Cardiac muscle cell (in vitro differentiated cells and primary cell): ENCODE data around the gene NCK1. TPM values are rescaled to one million over a fixed set of nuclear protein-coding genes. Genes with fewer than 3 reads are reported as not detected.
"Not testable (repeated sequence)": the region's sequence is repeated elsewhere in the genome, so short reads cannot be mapped to it uniquely, and the experiment has no call there.

Experiments
- DNase-seq, 2 donors: peaks; one replicate each; pipeline versions ENCODE4 v3.0.0 to v3.0.0-alpha.2; 2010 to 2017; ENCODE audit warnings: low read depth in 1 of 2, low spot score in 1 of 2
- H3K27ac ChIP-seq: fragments of 200-600 bp; sonication (generic); 2 replicates; pipeline ENCODE4 v1.5.1; 2016
- H3K27me3 ChIP-seq: fragments of 200-600 bp; sonication (generic); 2 replicates; pipeline ENCODE4 v1.6.0; 2016; ENCODE audit warnings: control low read depth
- H3K36me3 ChIP-seq: fragments of 200-600 bp; sonication (generic); 2 replicates; pipeline ENCODE4 v1.5.1; 2016; ENCODE audit warnings: control low read depth
- H3K4me1 ChIP-seq: fragments of 200-600 bp; sonication (generic); 2 replicates; pipeline ENCODE4 v1.8.1; 2017; ENCODE audit warnings: low read depth, mild to moderate bottlenecking, mixed run types
- H3K4me3 ChIP-seq: fragments of 200-600 bp; sonication (generic); 2 replicates; pipeline ENCODE4 v1.5.1; 2016; ENCODE audit warnings: mild to moderate bottlenecking
- H3K9me3 ChIP-seq: fragments of 200-600 bp; sonication (generic); 2 replicates; pipeline ENCODE4 v1.5.1; 2017; ENCODE audit warnings: low read depth, mild to moderate bottlenecking, control low read depth
- polyA plus RNA-seq: library from polyadenylated mRNA; unstranded; fragments of >200 nt; fragmentation: Nextera tagmentation; extraction: Ambion mirVana; gene quantifications from 2 replicates; pipeline ENCODE4 v1.2.1, GENCODE V29; 2016
- total RNA-seq: library from RNA; depleted of rRNA; stranded (reverse); fragments of >200 nt; gene quantifications from 2 replicates; pipeline ENCODE4 v1.2.3, GENCODE V29; 2016
- TF ChIP-seq, protein P1 (sequence below): IDR thresholded peaks from 2 replicates; pipeline ENCODE4 v1.5.1; 2012; ENCODE audit warnings: low read depth, mild to moderate bottlenecking, low read length

The NCK1 gene
- total and polyA plus RNA-seq, 2 experiments from 2014 or later: 24.6 to 30.3 TPM

DNA sequence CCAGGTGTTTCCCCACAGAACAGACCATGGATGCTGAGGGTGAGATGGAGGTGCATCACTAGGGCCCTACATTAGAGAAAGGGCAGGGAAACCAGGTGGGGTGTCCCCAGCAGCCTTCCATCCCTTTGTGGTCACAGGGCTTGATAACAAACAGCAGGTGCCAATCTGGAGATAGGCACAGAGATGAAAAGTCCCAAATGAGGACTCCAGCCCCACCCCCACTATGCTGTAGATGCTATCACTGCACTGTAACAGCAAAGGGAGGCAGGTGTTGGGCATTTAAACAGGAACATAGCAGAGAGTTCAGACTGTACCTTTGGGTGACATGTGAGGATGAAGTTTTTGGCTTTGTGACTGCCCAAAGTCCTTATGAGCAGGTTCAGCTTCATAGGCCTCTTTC, 117.2 kb downstream of the NCK1 start:
- Histone ChIP-seq H3K27ac (no peak overlapping the region), H3K9me3 (no peaks in the 10 kb centered on the region), H3K4me3 (no peak overlapping the region), H3K36me3 (no peaks in the 10 kb centered on the region), H3K4me1 (no peaks in the 10 kb centered on the region), H3K27me3 (no peaks in the 10 kb centered on the region)
- TF ChIP-seq, protein P1, sequence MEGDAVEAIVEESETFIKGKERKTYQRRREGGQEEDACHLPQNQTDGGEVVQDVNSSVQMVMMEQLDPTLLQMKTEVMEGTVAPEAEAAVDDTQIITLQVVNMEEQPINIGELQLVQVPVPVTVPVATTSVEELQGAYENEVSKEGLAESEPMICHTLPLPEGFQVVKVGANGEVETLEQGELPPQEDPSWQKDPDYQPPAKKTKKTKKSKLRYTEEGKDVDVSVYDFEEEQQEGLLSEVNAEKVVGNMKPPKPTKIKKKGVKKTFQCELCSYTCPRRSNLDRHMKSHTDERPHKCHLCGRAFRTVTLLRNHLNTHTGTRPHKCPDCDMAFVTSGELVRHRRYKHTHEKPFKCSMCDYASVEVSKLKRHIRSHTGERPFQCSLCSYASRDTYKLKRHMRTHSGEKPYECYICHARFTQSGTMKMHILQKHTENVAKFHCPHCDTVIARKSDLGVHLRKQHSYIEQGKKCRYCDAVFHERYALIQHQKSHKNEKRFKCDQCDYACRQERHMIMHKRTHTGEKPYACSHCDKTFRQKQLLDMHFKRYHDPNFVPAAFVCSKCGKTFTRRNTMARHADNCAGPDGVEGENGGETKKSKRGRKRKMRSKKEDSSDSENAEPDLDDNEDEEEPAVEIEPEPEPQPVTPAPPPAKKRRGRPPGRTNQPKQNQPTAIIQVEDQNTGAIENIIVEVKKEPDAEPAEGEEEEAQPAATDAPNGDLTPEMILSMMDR: no peak
- DNase-seq: no peak

GRCh38 chr3:136979684-136980083, 117.7 kb downstream of the NCK1 start:
- Histone ChIP-seq H3K36me3 (no peaks in the 10 kb centered on the region), H3K4me3 (no peak overlapping the region), H3K9me3 (no peaks in the 10 kb centered on the region), H3K27me3 (no peaks in the 10 kb centered on the region), H3K27ac (no peak overlapping the region), H3K4me1 (no peaks in the 10 kb centered on the region)
- DNase-seq: no peak
- TF ChIP-seq, protein P1: no peak

DNA sequence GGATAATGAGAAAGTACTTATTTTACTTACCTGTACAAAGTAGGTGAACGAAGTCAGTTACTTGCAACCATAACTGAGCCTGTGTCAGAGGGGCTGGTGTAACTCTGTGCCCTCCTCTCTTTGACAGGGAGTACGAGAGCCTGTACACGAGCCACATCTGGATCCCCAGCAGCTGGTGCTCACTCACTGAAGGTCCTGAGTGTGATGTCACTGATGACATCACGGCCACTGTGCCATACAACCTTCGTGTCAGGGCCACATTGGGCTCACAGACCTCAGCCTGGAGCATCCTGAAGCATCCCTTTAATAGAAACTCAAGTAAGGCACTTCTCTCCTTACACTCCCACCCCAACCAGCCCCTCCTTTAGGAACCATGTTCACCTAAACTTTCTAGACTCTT, 120.0 kb downstream of the NCK1 start:
- no peak overlapping the region for H3K27ac ChIP-seq
- no peaks in the 10 kb centered on the region for H3K4me1 ChIP-seq
- no peaks in the 10 kb centered on the region for H3K36me3 ChIP-seq
- TF ChIP-seq, protein P1: no peak
- no peak for DNase-seq
- H3K9me3 ChIP-seq: no peaks in the 10 kb centered on the region
- H3K4me3 ChIP-seq: no peak overlapping the region
- no peaks in the 10 kb centered on the region for H3K27me3 ChIP-seq

GRCh38 chr3:136982520-136983138, 120.6 kb downstream of the NCK1 start:
- Histone ChIP-seq H3K9me3 (no peaks in the 10 kb centered on the region), H3K36me3 (no peaks in the 10 kb centered on the region), H3K27ac (no peak overlapping the region), H3K4me1 (no peaks in the 10 kb centered on the region), H3K4me3 (no peak overlapping the region), H3K27me3 (no peaks in the 10 kb centered on the region)
- TF ChIP-seq, protein P1: no peak
- DNase-seq: no peak

- TF ChIP-seq, protein P1: no peak
- H3K36me3 ChIP-seq: no peaks in the 10 kb centered on the region
- H3K4me1 ChIP-seq: no peaks in the 10 kb centered on the region
- H3K27me3 ChIP-seq: no peaks in the 10 kb centered on the region
- peak in 1 of 2 donors; percentile 79 for DNase-seq
- H3K27ac ChIP-seq: no peak overlapping the region
- H3K4me3 ChIP-seq: no peak overlapping the region
- H3K9me3 ChIP-seq: no peaks in the 10 kb centered on the region
Measured at GRCh38 chr3:136984837-136985236, 122.8 kb downstream of the NCK1 start.

DNA sequence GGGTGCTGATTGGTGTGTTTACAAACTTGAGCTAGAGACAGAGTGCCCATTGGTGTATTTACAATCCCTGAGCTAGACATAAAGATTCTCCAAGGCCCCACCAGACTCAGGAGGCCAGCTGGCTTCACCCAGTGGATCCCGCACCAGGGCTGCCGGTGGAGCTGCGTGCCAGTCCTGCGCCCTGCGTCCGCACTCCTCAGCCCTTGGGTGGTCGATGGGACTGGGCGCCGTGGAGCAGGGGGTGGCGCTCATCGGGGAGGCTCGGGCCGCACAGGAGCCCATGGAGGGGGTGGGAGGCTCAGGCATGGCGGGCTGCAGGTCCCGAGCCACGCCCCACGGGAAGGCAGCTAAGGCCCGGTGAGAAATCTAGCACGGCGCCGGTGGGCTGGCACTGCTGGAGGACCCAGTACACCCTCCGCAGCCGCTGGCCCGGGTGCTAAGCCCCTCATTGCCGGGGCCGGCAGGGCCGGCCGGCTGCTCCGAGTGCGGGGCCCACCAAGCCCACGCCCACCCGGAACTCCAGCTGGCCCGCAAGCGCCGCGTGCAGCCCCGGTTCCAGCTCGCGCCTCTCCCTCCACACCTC, 125.5 kb downstream of the NCK1 start:
- not testable (repeated sequence) for H3K27ac ChIP-seq, H3K9me3 ChIP-seq

More for the DNA sequence above, 125.5 kb downstream of the NCK1 start:
- not testable (repeated sequence) for H3K36me3 ChIP-seq, H3K4me1 ChIP-seq, H3K4me3 ChIP-seq, DNase-seq, H3K27me3 ChIP-seq
